Measurements from ENCODE around the gene BCAR1. TPM values are rescaled to one million over a fixed set of nuclear protein-coding genes. Genes with fewer than 3 reads are reported as not detected.
"Not testable (repeated sequence)": the region's sequence is repeated elsewhere in the genome, so short reads cannot be mapped to it uniquely, and the experiment has no call there.

The BCAR1 gene
- total and polyA plus RNA-seq, 10 of the 15 experiments (the other 5 are each of a cell fraction or from before 2014, with no cell fraction given): 0.13 to 14.1 (median 2.8) TPM; not detected in 1

DNA sequence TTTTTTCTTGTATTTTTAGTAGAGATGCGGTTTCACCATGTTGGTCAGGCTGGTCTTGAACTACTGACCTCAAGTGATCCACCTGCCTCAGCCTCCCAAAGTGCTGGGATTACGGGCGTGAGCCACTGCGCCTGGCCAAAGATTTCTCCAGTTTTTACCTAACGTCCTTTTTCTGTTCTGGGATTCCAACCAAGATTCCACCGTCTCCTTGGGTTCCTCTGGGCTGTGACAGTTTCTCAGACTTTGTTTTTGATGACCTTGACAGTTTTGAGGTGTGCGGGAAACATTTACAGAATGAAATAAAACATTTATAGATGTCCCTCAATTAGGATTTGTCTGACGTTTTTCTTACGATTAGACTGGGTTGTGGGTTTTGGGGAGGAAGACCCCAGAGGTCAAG, 17.9 kb upstream of the BCAR1 start:
- DNase-seq (ENCODE audit: low read depth, low spot score); H3K9ac ChIP-seq (ENCODE audit: control insufficient read depth, insufficient read depth, low read length); RAD21 ChIA-PET (ENCODE audit: unreplicated experiment); intact Hi-C loops (cut with micrococcal nuclease; ENCODE audit: unreplicated experiment); H3K27ac ChIP-seq (ENCODE audit: control insufficient read depth, insufficient read depth); H3K79me2 ChIP-seq (ENCODE audit: control insufficient read depth, insufficient read depth, low read length); BruUV-seq (replicated peaks); in situ Hi-C loops (cut with MboI); H2AFZ ChIP-seq (ENCODE audit: control insufficient read depth, low read depth, low read length); H3K4me2 ChIP-seq (ENCODE audit: control insufficient read depth, insufficient read depth); H3K36me3 ChIP-seq (ENCODE audit: control insufficient read depth in 2 of 2, insufficient read depth in 2 of 2, low read length in 1 of 2); POLR2A ChIA-PET; FAIRE-seq; H3K27me3 ChIP-seq (replicated peaks in 1 of 2; ENCODE audit: control insufficient read depth in 2 of 2, insufficient read depth in 2 of 2, low read length in 1 of 2); H4K20me1 ChIP-seq (ENCODE audit: control insufficient read depth, insufficient read depth); H3K4me3 ChIP-seq; SMC1A ChIA-PET (ENCODE audit: uncharacterized antibody, unreplicated experiment); ATAC-seq; H3K9me3 ChIP-seq (replicated peaks; ENCODE audit: control insufficient read depth, insufficient read depth, low read length): not testable (repeated sequence)
- CTCF ChIA-PET: interaction anchor here (0.6 kb wide), 1 partner anchor 270 kb away, joined by 3 read pairs; the partner anchor contains the start of gene ZNRF1
- 69% methylated on average over 9 of the region's 9 CpGs for WGBS (ENCODE audit: insufficient coverage, insufficient replicate concordance, low lambda C conversion rate, missing lambda C conversion rate)
- H3K4me1 ChIP-seq (ENCODE audit: control insufficient read depth, insufficient read depth, low read length): peaks cover 26% of the 10 kb centered on the region

DNA sequence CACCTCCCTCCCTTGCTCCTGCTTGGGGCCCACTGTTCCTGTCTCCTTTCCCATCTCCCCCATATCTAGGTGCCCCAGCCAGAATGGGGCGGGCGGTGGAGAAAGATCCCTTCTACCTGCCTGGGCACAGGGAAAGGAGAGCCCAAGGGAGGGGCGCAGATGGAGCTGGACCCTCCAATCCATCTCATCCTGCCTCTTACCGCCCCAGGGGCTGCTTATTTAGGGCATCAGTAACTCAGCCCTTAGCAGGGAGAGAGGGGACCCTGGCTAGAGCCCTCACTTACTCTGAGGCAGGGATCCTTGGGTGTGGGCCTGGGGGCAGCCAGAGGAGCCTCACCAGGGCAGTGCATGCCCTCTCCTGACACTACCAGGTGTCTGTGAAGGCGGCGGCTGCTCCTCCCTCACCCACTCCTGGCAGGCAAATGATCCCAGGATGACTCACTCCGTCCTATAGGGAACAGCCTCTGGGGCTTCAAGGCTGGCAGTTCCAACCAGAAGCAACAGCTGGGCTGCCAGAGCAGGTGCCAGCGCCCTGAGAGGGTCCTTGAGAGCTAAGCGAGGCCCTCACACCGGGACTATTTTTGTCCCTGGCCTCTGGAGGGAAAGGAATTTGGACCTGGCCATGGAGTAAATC, 16.3 kb upstream of the BCAR1 start:
- Histone ChIP-seq H4K20me1 (ENCODE audit: control insufficient read depth, insufficient read depth) (no peaks in the 10 kb centered on the region), H3K9me3 (replicated peaks; ENCODE audit: control insufficient read depth, insufficient read depth, low read length) (no peaks in the 10 kb centered on the region; the same call in 2 of the 3 replicates), H3K4me1 (ENCODE audit: control insufficient read depth, insufficient read depth, low read length) (peaks cover 21% of the 10 kb centered on the region), H3K36me3 (ENCODE audit: control insufficient read depth in 2 of 2, insufficient read depth in 2 of 2, low read length in 1 of 2) (no peaks in the 10 kb centered on the region), H3K79me2 (ENCODE audit: control insufficient read depth, insufficient read depth, low read length) (peaks cover 9% of the 10 kb centered on the region), H3K27me3 (replicated peaks in 1 of 2; ENCODE audit: control insufficient read depth in 2 of 2, insufficient read depth in 2 of 2, low read length in 1 of 2) (no peaks in the 10 kb centered on the region; a peak in 1 of 4 replicates), H3K4me2 (ENCODE audit: control insufficient read depth, insufficient read depth) (no peak overlapping the region), H3K4me3 (no peak overlapping the region), H3K9ac (ENCODE audit: control insufficient read depth, insufficient read depth, low read length) (no peak overlapping the region), H3K27ac (ENCODE audit: control insufficient read depth, insufficient read depth) (no peak overlapping the region), H2AFZ (ENCODE audit: control insufficient read depth, low read depth, low read length) (no peak overlapping the region)
- 69% methylated on average over 10 of the region's 10 CpGs for WGBS (ENCODE audit: insufficient coverage, insufficient replicate concordance, low lambda C conversion rate, missing lambda C conversion rate)
- no TSS peak for BruUV-seq (replicated peaks)
- SMC1A ChIA-PET (ENCODE audit: uncharacterized antibody, unreplicated experiment): interaction anchor here (0.6 kb wide), 1 partner anchor 12 kb away, joined by 3 read pairs; no protein-coding TSS in a partner anchor
- intact Hi-C loops (cut with micrococcal nuclease; ENCODE audit: unreplicated experiment): no loop called here
- in situ Hi-C loops (cut with MboI): no loop called here
- TF ChIP-seq JUND (IDR thresholded peaks at IDR 0.05; ENCODE audit: low read depth, low read length) (no peak), GABPA (IDR thresholded peaks at IDR 0.05; ENCODE audit: low read depth) (no peak), PAX5 (IDR thresholded peaks at IDR 0.05; ENCODE audit: borderline replicate concordance, low read depth, low read length) (no peak), NR2F1 (conservative IDR thresholded peaks at IDR 0.05) (no peak), MYC (IDR thresholded peaks at IDR 0.05; ENCODE audit: insufficient read depth, insufficient read length, insufficient replicate concordance, low read length, severe bottlenecking) (no peak), LARP7 (IDR thresholded peaks at IDR 0.05) (no peak)
- TF ChIP-seq, protein P1, sequence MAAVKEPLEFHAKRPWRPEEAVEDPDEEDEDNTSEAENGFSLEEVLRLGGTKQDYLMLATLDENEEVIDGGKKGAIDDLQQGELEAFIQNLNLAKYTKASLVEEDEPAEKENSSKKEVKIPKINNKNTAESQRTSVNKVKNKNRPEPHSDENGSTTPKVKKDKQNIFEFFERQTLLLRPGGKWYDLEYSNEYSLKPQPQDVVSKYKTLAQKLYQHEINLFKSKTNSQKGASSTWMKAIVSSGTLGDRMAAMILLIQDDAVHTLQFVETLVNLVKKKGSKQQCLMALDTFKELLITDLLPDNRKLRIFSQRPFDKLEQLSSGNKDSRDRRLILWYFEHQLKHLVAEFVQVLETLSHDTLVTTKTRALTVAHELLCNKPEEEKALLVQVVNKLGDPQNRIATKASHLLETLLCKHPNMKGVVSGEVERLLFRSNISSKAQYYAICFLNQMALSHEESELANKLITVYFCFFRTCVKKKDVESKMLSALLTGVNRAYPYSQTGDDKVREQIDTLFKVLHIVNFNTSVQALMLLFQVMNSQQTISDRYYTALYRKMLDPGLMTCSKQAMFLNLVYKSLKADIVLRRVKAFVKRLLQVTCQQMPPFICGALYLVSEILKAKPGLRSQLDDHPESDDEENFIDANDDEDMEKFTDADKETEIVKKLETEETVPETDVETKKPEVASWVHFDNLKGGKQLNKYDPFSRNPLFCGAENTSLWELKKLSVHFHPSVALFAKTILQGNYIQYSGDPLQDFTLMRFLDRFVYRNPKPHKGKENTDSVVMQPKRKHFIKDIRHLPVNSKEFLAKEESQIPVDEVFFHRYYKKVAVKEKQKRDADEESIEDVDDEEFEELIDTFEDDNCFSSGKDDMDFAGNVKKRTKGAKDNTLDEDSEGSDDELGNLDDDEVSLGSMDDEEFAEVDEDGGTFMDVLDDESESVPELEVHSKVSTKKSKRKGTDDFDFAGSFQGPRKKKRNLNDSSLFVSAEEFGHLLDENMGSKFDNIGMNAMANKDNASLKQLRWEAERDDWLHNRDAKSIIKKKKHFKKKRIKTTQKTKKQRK (IDR thresholded peaks at IDR 0.05; ENCODE audit: low read depth, low read length): no peak
- TF ChIP-seq, protein P2, sequence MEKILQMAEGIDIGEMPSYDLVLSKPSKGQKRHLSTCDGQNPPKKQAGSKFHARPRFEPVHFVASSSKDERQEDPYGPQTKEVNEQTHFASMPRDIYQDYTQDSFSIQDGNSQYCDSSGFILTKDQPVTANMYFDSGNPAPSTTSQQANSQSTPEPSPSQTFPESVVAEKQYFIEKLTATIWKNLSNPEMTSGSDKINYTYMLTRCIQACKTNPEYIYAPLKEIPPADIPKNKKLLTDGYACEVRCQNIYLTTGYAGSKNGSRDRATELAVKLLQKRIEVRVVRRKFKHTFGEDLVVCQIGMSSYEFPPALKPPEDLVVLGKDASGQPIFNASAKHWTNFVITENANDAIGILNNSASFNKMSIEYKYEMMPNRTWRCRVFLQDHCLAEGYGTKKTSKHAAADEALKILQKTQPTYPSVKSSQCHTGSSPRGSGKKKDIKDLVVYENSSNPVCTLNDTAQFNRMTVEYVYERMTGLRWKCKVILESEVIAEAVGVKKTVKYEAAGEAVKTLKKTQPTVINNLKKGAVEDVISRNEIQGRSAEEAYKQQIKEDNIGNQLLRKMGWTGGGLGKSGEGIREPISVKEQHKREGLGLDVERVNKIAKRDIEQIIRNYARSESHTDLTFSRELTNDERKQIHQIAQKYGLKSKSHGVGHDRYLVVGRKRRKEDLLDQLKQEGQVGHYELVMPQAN (conservative IDR thresholded peaks at IDR 0.05): no peak
- FAIRE-seq (no peak), ATAC-seq (no peak), DNase-seq (ENCODE audit: low read depth, low spot score) (no peak)
- RAD21 ChIA-PET (ENCODE audit: unreplicated experiment): interaction anchor here (0.6 to 1.1 kb wide), 2 partner anchors 31 to 68 kb away, joined by 3 read pairs; no protein-coding TSS in a partner anchor
- CTCF ChIA-PET: interaction anchor here (1.0 kb wide), 1 partner anchor 34 kb away, joined by 3 read pairs; no protein-coding TSS in a partner anchor
- POLR2A ChIA-PET: no interaction called here
